Measurements from ENCODE around the gene CEP43. TPM values are rescaled to one million over a fixed set of nuclear protein-coding genes. Genes with fewer than 3 reads are reported as not detected.

CEP43 gene
- polyA plus RNA-seq, 3 donors = 3.8 to 7.1 (median 6.4) TPM

GRCh38 chr6:166956444-166957086 is 42.6 kb upstream of the CEP43 start, which contains the start of gene RNASET2:
Gene RNASET2, minus strand, starts transcription at chr6:166956550. Its CDS starts 368 bp downstream, at chr6:166956182.
- Histone ChIP-seq H2AFZ (ENCODE audit: insufficient read depth, low read depth, low read length, poor library complexity, severe bottlenecking) (peak within 1 kb of the TSS; percentile 80), H3K9me3 (replicated peaks in 1 of 2; ENCODE audit: control insufficient read depth in 1 of 2, insufficient read depth in 1 of 2, low read length in 2 of 2) (no peaks in the 10 kb centered on the region), H3K79me2 (ENCODE audit: insufficient read depth, low read length) (peaks cover 63% of the 10 kb centered on the region), H3K4me2 (replicated peaks; ENCODE audit: extremely low read depth, low read length, poor library complexity, severe bottlenecking) (peak within 1 kb of the TSS; percentile 95), H4K20me1 (ENCODE audit: insufficient read depth, low read length) (peaks cover 45% of the 10 kb centered on the region), H3K36me3 (replicated peaks in 1 of 2; ENCODE audit: control insufficient read depth in 1 of 2, insufficient read depth in 2 of 2, low read length in 2 of 2) (peaks cover 9 to 31% of the 10 kb centered on the region in 2 donors), H3K4me3 (replicated peaks in 1 of 3; ENCODE audit: low read depth in 2 of 3, low read length in 3 of 3) (peak within 1 kb of the TSS; percentile 85 to 97 (median 95)), H3K27me3 (ENCODE audit: control insufficient read depth in 2 of 2, insufficient read depth in 2 of 2, low read length in 2 of 2) (no peaks in the 10 kb centered on the region), H3K4me1 (ENCODE audit: control insufficient read depth in 1 of 2, insufficient read depth in 2 of 2, low read length in 2 of 2) (peaks cover 70 to 80% of the 10 kb centered on the region in 2 donors), H3K9ac (ENCODE audit: insufficient read depth, low read length, poor library complexity, severe bottlenecking) (peak within 1 kb of the TSS; percentile 92), H3K27ac (ENCODE audit: low read depth in 1 of 2, low read length in 2 of 2) (peak within 1 kb of the TSS; percentile 99 to 100)
- no peak for TF ChIP-seq CTCF (IDR thresholded peaks at IDR 0.05)
- DNase-seq = peak; percentile 88 to 93 (median 91)
- intact Hi-C loops (cut with micrococcal nuclease) = loop anchor here (2.0 to 10.0 kb wide), 4 partner anchors 42 to 332 kb away; partner anchors contain the start of genes CEP43 (in 2 of the 2) and RPS6KA2 (in 2 of the 2)
- WGBS (ENCODE audit: insufficient coverage) = under 1% methylated on average over 71 of the region's 71 CpGs
- Mint-ChIP-seq H3K36me3 (peaks cover 29 to 42% of the 10 kb centered on the region in 2 donors), H3K9me3 (peaks cover 0 to 2% (median 0%) of the 10 kb centered on the region in 7 donors), H3K4me3 (peak within 1 kb of the TSS; percentile 93 to 97), H3K27me3 (ENCODE audit: low read depth in 3 of 3) (peaks cover 0 to 8% (median 3%) of the 10 kb centered on the region in 3 donors), H3K4me1 (peaks cover 69% of the 10 kb centered on the region), H3K27ac (peak within 1 kb of the TSS; percentile 98 to 100 (median 100))

DNA sequence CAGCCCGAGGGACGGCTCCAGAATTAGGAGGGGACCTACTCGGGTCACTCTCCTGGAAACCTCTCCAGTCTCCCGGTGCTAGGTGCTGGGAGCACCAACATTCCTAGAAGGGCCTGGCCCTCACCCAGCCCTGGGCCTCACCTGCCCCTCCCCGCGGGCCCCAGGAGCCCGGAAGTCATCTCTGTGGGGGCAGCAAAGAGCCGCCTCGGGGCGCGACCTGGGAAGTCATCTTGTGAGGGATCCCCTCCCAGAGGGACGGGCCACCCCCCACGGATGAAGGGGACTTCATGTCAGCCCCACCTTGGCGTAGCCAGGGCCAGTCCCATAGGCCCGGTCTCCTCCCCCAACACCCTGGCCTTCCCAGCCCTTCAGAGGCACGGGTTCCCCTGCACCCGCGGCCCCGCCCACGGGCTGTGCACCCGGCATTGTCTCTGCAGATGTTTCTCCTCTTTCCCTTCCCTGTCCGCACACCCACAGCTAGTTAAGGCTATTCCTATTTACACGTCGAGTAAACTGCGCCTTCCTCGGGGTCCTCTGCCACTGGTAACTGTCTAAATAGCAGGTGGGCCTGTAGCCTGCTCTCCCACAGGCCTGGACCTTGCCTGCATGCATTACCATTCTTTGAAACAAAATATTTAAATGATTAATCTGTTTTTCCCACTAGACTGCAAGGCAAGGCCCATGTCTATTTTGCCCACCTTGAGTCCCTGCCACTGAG is 42.0 kb upstream of the CEP43 start:
- Histone ChIP-seq H2AFZ (ENCODE audit: insufficient read depth, low read depth, low read length, poor library complexity, severe bottlenecking) (peak overlapping the region; percentile 80), H3K36me3 (replicated peaks in 1 of 2; ENCODE audit: control insufficient read depth in 1 of 2, insufficient read depth in 2 of 2, low read length in 2 of 2) (peaks cover 6 to 24% of the 10 kb centered on the region in 2 donors), H3K9ac (ENCODE audit: insufficient read depth, low read length, poor library complexity, severe bottlenecking) (peak overlapping the region; percentile 92), H3K9me3 (replicated peaks in 1 of 2; ENCODE audit: control insufficient read depth in 1 of 2, insufficient read depth in 1 of 2, low read length in 2 of 2) (no peaks in the 10 kb centered on the region), H3K79me2 (ENCODE audit: insufficient read depth, low read length) (peaks cover 57% of the 10 kb centered on the region), H3K27me3 (ENCODE audit: control insufficient read depth in 2 of 2, insufficient read depth in 2 of 2, low read length in 2 of 2) (no peaks in the 10 kb centered on the region), H3K4me1 (ENCODE audit: control insufficient read depth in 1 of 2, insufficient read depth in 2 of 2, low read length in 2 of 2) (peaks cover 63 to 73% of the 10 kb centered on the region in 2 donors), H4K20me1 (ENCODE audit: insufficient read depth, low read length) (peaks cover 39% of the 10 kb centered on the region), H3K4me3 (replicated peaks in 1 of 3; ENCODE audit: low read depth in 2 of 3, low read length in 3 of 3) (peak overlapping the region; percentile 85 to 97 (median 95)), H3K27ac (ENCODE audit: low read depth in 1 of 2, low read length in 2 of 2) (peak overlapping the region; percentile 99 to 100), H3K4me2 (replicated peaks; ENCODE audit: extremely low read depth, low read length, poor library complexity, severe bottlenecking) (peak overlapping the region; percentile 95)
- intact Hi-C loops (cut with micrococcal nuclease) = loop anchor here (2.0 to 10.0 kb wide), 4 partner anchors 42 to 332 kb away; partner anchors contain the start of genes CEP43 (in 2 of the 2) and RPS6KA2 (in 2 of the 2)
- peaks cover 63% of the 10 kb centered on the region for H3K4me1 Mint-ChIP-seq
- peaks cover 24 to 36% of the 10 kb centered on the region in 2 donors for H3K36me3 Mint-ChIP-seq
- peak in 2 of 3 donors; percentile 27 to 33 for DNase-seq
- peaks cover 0 to 8% (median 3%) of the 10 kb centered on the region in 3 donors for H3K27me3 Mint-ChIP-seq (ENCODE audit: low read depth in 3 of 3)
- peak overlapping the region; percentile 98 to 100 (median 100) for H3K27ac Mint-ChIP-seq
- H3K9me3 Mint-ChIP-seq = peaks cover 0 to 3% (median 0%) of the 10 kb centered on the region in 7 donors
- H3K4me3 Mint-ChIP-seq = peak overlapping the region; percentile 93 to 97
- no peak for TF ChIP-seq CTCF (IDR thresholded peaks at IDR 0.05)
- 6% methylated on average over 25 of the region's 26 CpGs for WGBS (ENCODE audit: insufficient coverage)
